Measurements from ENCODE around the gene IL17RB.

GRCh38 chr3:53801319-53801718 is 45.0 kb upstream of the IL17RB start:
- TF ChIP-seq POLR2A (IDR thresholded peaks at IDR 0.05; ENCODE audit: low read length), result no peak
- TF ChIP-seq GATA1 (IDR thresholded peaks at IDR 0.05; ENCODE audit: low read depth, low read length), result no peak
